HG02798 (cell line): ENCODE results near the gene HLF.

Experiments used
- ATAC-seq: cut with Tn5 transposase; IDR thresholded peaks from one replicate; pipeline ENCODE4 v1.9.1; 2021; ENCODE audit warnings: mild to moderate bottlenecking; ENCODE audit not compliant: unreplicated experiment, poor library complexity

HLF gene

GRCh38 chr17:55345132-55345531 is 80.4 kb downstream of the HLF start:
- no peak for ATAC-seq

- ATAC-seq = no peak
Observed at GRCh38 chr17:55346658-55347057, 81.9 kb downstream of the HLF start.

- no peak for ATAC-seq
Observed at GRCh38 chr17:55347341-55347740, 82.6 kb downstream of the HLF start.

GRCh38 chr17:55348749-55349354 is 84.1 kb downstream of the HLF start:
- peak; percentile 62 for ATAC-seq

GRCh38 chr17:55350825-55351205 is 86.1 kb downstream of the HLF start:
- ATAC-seq = no peak

- no peak for ATAC-seq
Observed at GRCh38 chr17:55351226-55351625, 86.5 kb downstream of the HLF start.

- no peak for ATAC-seq
Observed at GRCh38 chr17:55354010-55354409, 89.2 kb downstream of the HLF start.

- ATAC-seq = no peak
Observed at GRCh38 chr17:55354941-55355340, 90.2 kb downstream of the HLF start.

- ATAC-seq = peak; percentile 98
Observed at GRCh38 chr17:55356434-55357328, 91.9 kb downstream of the HLF start.

GRCh38 chr17:55360971-55361370 is 96.2 kb downstream of the HLF start:
- no peak for ATAC-seq

- no peak for ATAC-seq
Observed at GRCh38 chr17:55363033-55363432, 98.3 kb downstream of the HLF start.

- no peak for ATAC-seq
Observed at GRCh38 chr17:55366020-55366481, 101.3 kb downstream of the HLF start.

- no peak for ATAC-seq
Observed at GRCh38 chr17:55368706-55369105, 103.9 kb downstream of the HLF start.
